Ramos (cell line): Measurements from ENCODE around the gene GPC6.

Experiments used
- in situ Hi-C: fragments of 300-500 bp; cut with MboI; formaldehyde crosslinking; loops from one replicate; pipeline ENCODE4 v1.14.3; 2022; ENCODE audit warnings: low sequenced_read_pairs; ENCODE audit not compliant: unreplicated experiment

The GPC6 gene

GRCh38 chr13:94427313-94427953, 1200.8 kb downstream of the GPC6 start:
- in situ Hi-C loops: no loop called here

GRCh38 chr13:94431574-94431973, 1205.0 kb downstream of the GPC6 start:
- in situ Hi-C loops: loop anchor here (10.0 kb wide), 1 partner anchor 983 kb away; no protein-coding TSS in a partner anchor

GRCh38 chr13:94431987-94432386, 1205.4 kb downstream of the GPC6 start:
- in situ Hi-C loops: loop anchor here (10.0 kb wide), 1 partner anchor 983 kb away; no protein-coding TSS in a partner anchor

- in situ Hi-C loops: loop anchor here (10.0 kb wide), 1 partner anchor 981 kb away; no protein-coding TSS in a partner anchor
Observed at GRCh38 chr13:94433055-94433961, 1206.7 kb downstream of the GPC6 start.

GRCh38 chr13:94435604-94436226, 1209.1 kb downstream of the GPC6 start:
- in situ Hi-C loops: loop anchor here (5.0 to 10.0 kb wide), 2 partner anchors 177 to 979 kb away; no protein-coding TSS in a partner anchor

GRCh38 chr13:94444826-94445225, 1218.2 kb downstream of the GPC6 start:
- in situ Hi-C loops: no loop called here

GRCh38 chr13:94454334-94454733, 1227.7 kb downstream of the GPC6 start:
- in situ Hi-C loops: no loop called here

- in situ Hi-C loops: no loop called here
Observed at GRCh38 chr13:94454906-94455305, 1228.3 kb downstream of the GPC6 start.

- in situ Hi-C loops: no loop called here
Observed at GRCh38 chr13:94455414-94455813, 1228.8 kb downstream of the GPC6 start.
